Activated CD4-positive, alpha-beta T cell treated with anti-CD3 and anti-CD28 coated beads for 24 hours (primary cell): Measurements from ENCODE around the gene FNDC3B.

ENCODE experiments used
- DNase-seq, 2 donors: peaks; one replicate each; pipeline ENCODE4 v3.0.0-alpha.2; 2020; ENCODE audit warnings: low read depth in 2 of 2

Gene FNDC3B

GRCh38 chr3:172309741-172310427, 270.5 kb downstream of the FNDC3B start:
- no peak for DNase-seq

GRCh38 chr3:172310428-172310760, 271.0 kb downstream of the FNDC3B start:
- no peak for DNase-seq

- no peak for DNase-seq
Measured at GRCh38 chr3:172311217-172311616, 271.8 kb downstream of the FNDC3B start.

- no peak for DNase-seq
Measured at GRCh38 chr3:172312001-172312400, 272.6 kb downstream of the FNDC3B start.

- DNase-seq: no peak
Measured at GRCh38 chr3:172312711-172313110, 273.3 kb downstream of the FNDC3B start.

- DNase-seq: no peak
Measured at GRCh38 chr3:172313671-172314070, 274.3 kb downstream of the FNDC3B start.

- DNase-seq: no peak
Measured at GRCh38 chr3:172314591-172315160, 275.3 kb downstream of the FNDC3B start.

GRCh38 chr3:172315401-172316091, 276.2 kb downstream of the FNDC3B start:
- DNase-seq: no peak

- no peak for DNase-seq
Measured at GRCh38 chr3:172316758-172317157, 277.4 kb downstream of the FNDC3B start.

- no peak for DNase-seq
Measured at GRCh38 chr3:172317481-172317880, 278.1 kb downstream of the FNDC3B start.

GRCh38 chr3:172317984-172318383, 278.6 kb downstream of the FNDC3B start:
- no peak for DNase-seq

GRCh38 chr3:172319595-172319994, 280.2 kb downstream of the FNDC3B start:
- DNase-seq: no peak

- no peak for DNase-seq
Measured at GRCh38 chr3:172320468-172320867, 281.1 kb downstream of the FNDC3B start.

GRCh38 chr3:172321035-172321434, 281.7 kb downstream of the FNDC3B start:
- DNase-seq: no peak

- no peak for DNase-seq
Measured at GRCh38 chr3:172323894-172324610, 284.7 kb downstream of the FNDC3B start.

- DNase-seq: no peak
Measured at GRCh38 chr3:172324611-172325203, 285.3 kb downstream of the FNDC3B start.

GRCh38 chr3:172325461-172325860, 286.1 kb downstream of the FNDC3B start:
- DNase-seq: no peak

GRCh38 chr3:172326993-172327392, 287.6 kb downstream of the FNDC3B start:
- DNase-seq: no peak

- DNase-seq: no peak
Measured at GRCh38 chr3:172328282-172328681, 288.9 kb downstream of the FNDC3B start.

GRCh38 chr3:172329070-172329469, 289.7 kb downstream of the FNDC3B start:
- DNase-seq: no peak

GRCh38 chr3:172330413-172330812, 291.0 kb downstream of the FNDC3B start:
- no peak for DNase-seq
